ENCODE data around the gene SUN2.

DNA sequence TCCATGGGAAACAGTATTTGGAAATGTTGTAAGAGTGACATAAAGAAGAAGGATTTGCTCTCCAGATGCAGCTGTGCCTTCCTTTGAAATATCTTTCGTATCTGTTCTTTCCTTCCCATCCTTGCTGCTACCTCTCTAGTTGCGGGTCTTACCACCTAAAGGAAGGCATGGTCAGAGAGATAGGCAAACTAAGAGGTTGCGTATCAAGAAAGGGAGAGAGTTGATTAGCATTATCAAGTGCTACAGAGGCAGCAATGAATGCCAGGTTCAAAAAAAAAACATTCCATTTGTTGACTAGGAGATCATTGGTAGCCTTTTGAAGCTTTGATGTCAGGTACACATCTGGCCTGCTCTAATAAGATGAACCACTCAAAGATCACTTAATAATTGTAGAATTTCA lies 45.4 kb downstream of the SUN2 start:
- TF ChIP-seq, protein P1, sequence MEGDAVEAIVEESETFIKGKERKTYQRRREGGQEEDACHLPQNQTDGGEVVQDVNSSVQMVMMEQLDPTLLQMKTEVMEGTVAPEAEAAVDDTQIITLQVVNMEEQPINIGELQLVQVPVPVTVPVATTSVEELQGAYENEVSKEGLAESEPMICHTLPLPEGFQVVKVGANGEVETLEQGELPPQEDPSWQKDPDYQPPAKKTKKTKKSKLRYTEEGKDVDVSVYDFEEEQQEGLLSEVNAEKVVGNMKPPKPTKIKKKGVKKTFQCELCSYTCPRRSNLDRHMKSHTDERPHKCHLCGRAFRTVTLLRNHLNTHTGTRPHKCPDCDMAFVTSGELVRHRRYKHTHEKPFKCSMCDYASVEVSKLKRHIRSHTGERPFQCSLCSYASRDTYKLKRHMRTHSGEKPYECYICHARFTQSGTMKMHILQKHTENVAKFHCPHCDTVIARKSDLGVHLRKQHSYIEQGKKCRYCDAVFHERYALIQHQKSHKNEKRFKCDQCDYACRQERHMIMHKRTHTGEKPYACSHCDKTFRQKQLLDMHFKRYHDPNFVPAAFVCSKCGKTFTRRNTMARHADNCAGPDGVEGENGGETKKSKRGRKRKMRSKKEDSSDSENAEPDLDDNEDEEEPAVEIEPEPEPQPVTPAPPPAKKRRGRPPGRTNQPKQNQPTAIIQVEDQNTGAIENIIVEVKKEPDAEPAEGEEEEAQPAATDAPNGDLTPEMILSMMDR (IDR thresholded peaks at IDR 0.05): no peak
- no peak for TF ChIP-seq POLR2A (IDR thresholded peaks at IDR 0.05)
